GM23338 (cell line): ENCODE measurements around the gene FBLIM1. TPM values are rescaled to one million over a fixed set of nuclear protein-coding genes. Genes with fewer than 3 reads are reported as not detected.

Experiments
- ATAC-seq: fragments of 200-7000 bp; cut with Tn5 transposase; 3 replicates; pipeline ENCODE4 v1.9.1; 2020
- DNase-seq: peaks from one replicate; pipeline ENCODE4 v3.0.0-alpha.2; 2015; ENCODE audit warnings: low spot score
- H2AFZ ChIP-seq: fragments of 200-600 bp; sonication (generic); 2 replicates; pipeline ENCODE4 v1.8.0; 2016; ENCODE audit warnings: antibody characterized with exemption, mild to moderate bottlenecking, moderate library complexity
- H3F3A ChIP-seq: fragments of 200-600 bp; sonication (generic); replicated peaks from 2 replicates; pipeline ENCODE4 v1.8.0; 2017; ENCODE audit warnings: antibody characterized with exemption, mixed run types, low read depth
- H3K27ac ChIP-seq: fragments of 200-600 bp; sonication (generic); 2 replicates; pipeline ENCODE4 v1.6.1; 2016; ENCODE audit warnings: low read depth
- H3K27me3 ChIP-seq: fragments of 200-600 bp; sonication (generic); 2 replicates; pipeline ENCODE4 v1.8.0; 2016; ENCODE audit warnings: mild to moderate bottlenecking, mixed run types, moderate library complexity; ENCODE audit not compliant: insufficient read depth
- H3K36me3 ChIP-seq: fragments of 200-600 bp; sonication (generic); 2 replicates; pipeline ENCODE4 v1.8.0; 2016; ENCODE audit warnings: mild to moderate bottlenecking; ENCODE audit not compliant: insufficient read depth
- H3K4me1 ChIP-seq: fragments of 200-600 bp; sonication (generic); 2 replicates; pipeline ENCODE4 v1.8.0; 2016; ENCODE audit warnings: mild to moderate bottlenecking, moderate library complexity; ENCODE audit not compliant: insufficient read depth
- H3K4me2 ChIP-seq: fragments of 200-600 bp; sonication (generic); 2 replicates; pipeline ENCODE4 v1.7.1; 2017; ENCODE audit warnings: mixed run types
- H3K4me3 ChIP-seq: fragments of 200-600 bp; sonication (generic); 2 replicates; pipeline ENCODE4 v1.6.1; 2016; ENCODE audit warnings: mixed run types
- H3K79me2 ChIP-seq: fragments of 200-600 bp; sonication (generic); replicated peaks from 2 replicates; pipeline ENCODE4 v1.8.0; 2017; ENCODE audit warnings: mild to moderate bottlenecking; ENCODE audit not compliant: insufficient read depth
- H3K9me2 ChIP-seq: fragments of 200-600 bp; sonication (generic); 2 replicates; pipeline ENCODE4 v1.8.0; 2017; ENCODE audit not compliant: insufficient read depth
- H4K20me1 ChIP-seq: fragments of 200-600 bp; sonication (generic); replicated peaks from 2 replicates; pipeline ENCODE4 v1.8.0; 2017; ENCODE audit warnings: mild to moderate bottlenecking; ENCODE audit not compliant: insufficient read depth
- H3K27ac Mint-ChIP-seq: 2 replicates; pipeline ENCODE4 v1.8.0; 2020; ENCODE audit warnings: inconsistent platforms, mild to moderate bottlenecking, moderate library complexity, mixed read lengths
- H3K27me3 Mint-ChIP-seq: 3 replicates; pipeline ENCODE4 v1.8.0; 2022; ENCODE audit warnings: low read depth, mild to moderate bottlenecking, moderate library complexity, mixed read lengths, inconsistent platforms; ENCODE audit not compliant: insufficient read depth, poor library complexity
- H3K36me3 Mint-ChIP-seq: 3 replicates; pipeline ENCODE4 v1.8.0; 2021; ENCODE audit warnings: low read depth, mild to moderate bottlenecking, inconsistent platforms, moderate library complexity, mixed read lengths
- H3K4me1 Mint-ChIP-seq: 3 replicates; pipeline ENCODE4 v1.8.0; 2020; ENCODE audit warnings: mild to moderate bottlenecking, inconsistent platforms, mixed read lengths
- H3K4me3 Mint-ChIP-seq: 3 replicates; pipeline ENCODE4 v1.8.0; 2021; ENCODE audit warnings: moderate library complexity, mild to moderate bottlenecking, inconsistent platforms, mixed read lengths
- H3K9me3 Mint-ChIP-seq: 3 replicates; pipeline ENCODE4 v1.8.0; 2020; ENCODE audit warnings: moderate library complexity, mild to moderate bottlenecking, inconsistent platforms, mixed read lengths
- CTCF ChIP-seq, 2 experiments: fragments of 200-600 bp in 1 of 2; sonication (generic) in 1 of 2; conservative IDR thresholded peaks; 2 replicates each; pipeline versions ENCODE4 v1.5.1 to v1.6.1; 2016 to 2017; ENCODE audit warnings: antibody characterized with exemption in 2 of 2, low read depth in 2 of 2, mild to moderate bottlenecking in 2 of 2, moderate library complexity in 1 of 2
- JUNB ChIP-seq: IDR thresholded peaks from one replicate; pipeline ENCODE4 v1.6.1; 2016; ENCODE audit warnings: antibody characterized with exemption; ENCODE audit not compliant: unreplicated experiment
- NANOG ChIP-seq: IDR thresholded peaks from 2 replicates; pipeline ENCODE4 v1.6.1; 2016; ENCODE audit warnings: antibody characterized with exemption, borderline replicate concordance
- ZNF331 ChIP-seq: fragments of 250-450 bp; sonication (Bioruptor Pico); IDR thresholded peaks from 2 replicates; pipeline ENCODE4 v1.5.0; 2020; ENCODE audit warnings: low read depth, mild to moderate bottlenecking, moderate library complexity
- ZNF462 ChIP-seq: fragments of 250-450 bp; sonication (Bioruptor Pico); IDR thresholded peaks from 2 replicates; pipeline ENCODE4 v1.5.0; 2020; ENCODE audit warnings: mild to moderate bottlenecking, moderate library complexity
- polyA plus RNA-seq: library from polyadenylated mRNA; unstranded; fragments of >200 nt; fragmentation: Nextera tagmentation; extraction: Ambion mirVana; gene quantifications from 2 replicates; pipeline ENCODE4 v1.2.1, GENCODE V29; 2016
- total RNA-seq: library from RNA; depleted of rRNA; stranded (reverse); fragments of >200 nt; shearing (Covaris generic); gene quantifications from 2 replicates; pipeline ENCODE4 v1.2.3, GENCODE V29; 2014

FBLIM1 gene
- total and polyA plus RNA-seq, 2 experiments from 2014 or later = 41.7 to 81.7 TPM

DNA sequence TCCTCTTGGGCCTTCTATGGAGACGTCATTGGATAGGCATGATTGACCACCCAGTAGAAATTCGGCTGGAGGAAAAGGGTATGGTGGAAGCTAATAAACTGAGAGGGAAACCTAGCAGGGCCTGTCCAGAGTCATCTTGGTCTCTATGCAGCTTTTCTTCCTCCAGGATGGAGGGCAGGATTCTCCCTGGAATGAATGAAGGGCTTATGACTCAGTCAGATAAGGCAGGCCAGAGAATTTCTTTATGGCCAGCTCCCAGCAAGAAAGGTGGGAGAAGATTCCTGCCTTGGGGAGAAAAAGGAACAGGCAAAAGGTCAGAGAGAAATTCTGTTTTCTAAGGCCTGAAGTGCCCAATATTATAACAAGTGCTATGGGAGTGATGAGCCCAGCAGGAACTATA, 17.1 kb downstream of the FBLIM1 start:
- peaks cover 2% of the 10 kb centered on the region for H3K27me3 Mint-ChIP-seq
- H2AFZ ChIP-seq = no peak overlapping the region
- ATAC-seq (no peak), DNase-seq (no peak)
- H3K4me2 ChIP-seq = no peak overlapping the region
- no peaks in the 10 kb centered on the region for H3K79me2 ChIP-seq
- H3K9me2 ChIP-seq = no peaks in the 10 kb centered on the region
- H3K9me3 Mint-ChIP-seq = no peaks in the 10 kb centered on the region
- no peak overlapping the region for H3K27ac ChIP-seq
- no peak overlapping the region for H3K4me3 Mint-ChIP-seq
- TF ChIP-seq JUNB (no peak), NANOG (no peak), CTCF (conservative IDR thresholded peaks at IDR 0.05; ENCODE audit: low read depth in 2 of 2) (no peak), ZNF462 (no peak), ZNF331 (no peak)
- no peaks in the 10 kb centered on the region for H3K27me3 ChIP-seq
- H3K36me3 Mint-ChIP-seq = peaks cover 96% of the 10 kb centered on the region
- H3K4me1 Mint-ChIP-seq = no peaks in the 10 kb centered on the region; the same call in 2 of the 3 replicates
- H3K4me1 ChIP-seq = no peaks in the 10 kb centered on the region
- no peaks in the 10 kb centered on the region; the same call in 1 of the 2 replicates for H4K20me1 ChIP-seq
- 0 out of 2 replicates have a peak, but pooled peaks cover 6% of the 10 kb centered on the region for H3F3A ChIP-seq
- peaks cover 66% of the 10 kb centered on the region for H3K36me3 ChIP-seq
- H3K4me3 ChIP-seq = no peak overlapping the region
- no peak overlapping the region for H3K27ac Mint-ChIP-seq
